ENCODE results near the gene ITGA1.
"Not testable (repeated sequence)": the region's sequence is repeated elsewhere in the genome, so short reads cannot be mapped to it uniquely, and the experiment has no call there.

The ITGA1 gene

GRCh38 chr5:52906845-52907244, 119.1 kb downstream of the ITGA1 start:
- no peak for FAIRE-seq

- FAIRE-seq = no peak
These were observed 121.5 kb downstream of the ITGA1 start for GRCh38 chr5:52909192-52909591.

DNA sequence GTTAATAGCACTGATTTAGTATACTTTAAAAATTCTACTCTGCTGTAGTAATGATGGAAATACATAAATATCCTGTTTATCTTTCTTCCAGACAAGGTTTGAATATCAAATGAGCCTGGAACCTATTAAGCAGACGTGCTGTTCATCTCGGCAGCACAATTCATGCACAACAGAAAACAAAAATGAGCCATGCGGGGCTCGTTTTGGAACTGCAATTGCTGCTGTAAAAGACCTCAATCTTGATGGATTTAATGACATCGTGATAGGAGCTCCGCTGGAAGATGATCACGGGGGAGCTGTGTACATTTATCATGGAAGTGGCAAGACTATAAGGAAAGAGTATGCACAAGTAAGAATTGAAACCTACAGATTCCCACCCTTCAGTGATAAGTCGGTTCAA, 122.4 kb downstream of the ITGA1 start:
- no peak for FAIRE-seq

- FAIRE-seq = peak; percentile 62
These were observed 127.6 kb downstream of the ITGA1 start for GRCh38 chr5:52915176-52915875.

DNA sequence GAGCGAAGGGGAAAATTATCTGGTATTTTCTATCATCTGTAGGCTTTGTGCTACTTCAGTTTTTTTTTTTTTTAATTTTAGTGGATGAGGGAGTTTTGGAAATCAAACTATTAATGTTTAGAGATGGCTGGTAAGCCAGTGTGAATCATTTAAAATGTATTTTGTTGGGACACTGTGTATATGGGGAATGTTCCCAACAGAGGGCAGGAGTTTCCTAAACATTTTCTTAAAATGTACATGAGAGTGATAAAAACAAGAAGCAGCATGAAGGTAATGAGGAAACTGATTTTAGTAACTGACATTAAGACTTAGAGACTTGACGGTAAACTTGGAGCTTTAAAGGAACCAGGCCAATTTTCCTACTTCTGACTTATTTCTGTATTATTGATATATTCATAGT, 133.2 kb downstream of the ITGA1 start:
- no peak for FAIRE-seq

DNA sequence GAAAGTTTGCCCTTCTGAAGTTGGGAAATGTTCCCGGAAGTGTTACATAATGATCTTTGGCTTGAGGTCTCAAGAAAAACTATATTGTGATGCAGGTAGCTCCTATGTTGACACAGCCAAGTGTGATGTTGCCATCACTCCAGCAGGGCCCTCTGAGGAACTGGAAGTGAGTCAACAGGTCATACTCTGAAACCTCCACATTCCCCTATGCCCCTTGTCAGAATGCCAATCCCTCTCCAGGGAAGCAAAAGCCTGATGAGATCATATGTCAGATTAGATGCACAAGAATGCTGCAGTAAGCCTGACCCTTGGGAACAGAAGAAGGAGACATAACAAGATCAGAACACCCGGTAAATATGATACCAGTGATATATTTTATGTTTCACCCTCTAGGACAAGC, 134.7 kb downstream of the ITGA1 start:
- FAIRE-seq = no peak

DNA sequence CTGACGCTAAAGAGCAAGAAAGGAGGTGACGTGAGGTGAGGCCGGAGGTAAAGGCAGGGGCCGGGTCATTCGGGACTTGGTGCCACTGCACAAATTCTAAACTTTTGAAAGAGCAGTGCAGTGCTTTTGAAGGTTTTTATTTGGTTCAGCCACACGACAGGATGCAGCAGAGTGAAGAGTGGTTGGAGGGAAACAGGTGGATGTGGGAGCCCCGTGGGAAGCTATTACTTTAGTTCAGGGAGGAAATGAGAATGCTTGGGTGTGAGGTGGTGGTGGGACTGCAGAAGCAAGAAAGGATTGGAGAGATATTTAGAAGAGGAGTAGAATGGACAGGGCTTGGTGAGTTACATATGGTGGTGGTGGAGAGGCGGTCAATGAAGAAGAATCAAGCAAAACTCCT, 136.7 kb downstream of the ITGA1 start:
- FAIRE-seq = no peak

GRCh38 chr5:52925001-52925400, 137.3 kb downstream of the ITGA1 start:
- FAIRE-seq = no peak

- no peak for FAIRE-seq
These were observed 141.0 kb downstream of the ITGA1 start for GRCh38 chr5:52928689-52929088.

GRCh38 chr5:52938226-52938625, 150.5 kb downstream of the ITGA1 start:
- no peak for FAIRE-seq

DNA sequence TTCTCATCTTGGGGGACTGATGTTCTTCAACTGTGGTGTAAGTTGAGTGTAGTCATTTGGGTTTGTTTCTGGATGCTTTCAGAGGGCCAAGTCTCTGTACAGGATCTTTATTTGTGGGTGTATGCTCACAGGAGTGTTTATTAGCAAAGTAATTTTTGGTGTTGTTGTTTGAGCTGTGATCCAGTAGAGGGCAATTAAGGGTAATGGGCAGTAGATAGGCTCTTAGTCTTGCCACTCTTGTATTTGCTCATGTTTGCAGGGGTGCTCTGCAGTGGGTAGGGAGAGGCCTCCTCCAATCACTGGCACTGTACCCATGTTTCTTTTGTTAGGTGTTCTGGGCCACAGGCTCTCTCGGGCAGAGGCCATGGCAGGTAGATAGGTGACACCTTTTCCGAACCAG, 155.6 kb downstream of the ITGA1 start:
- FAIRE-seq = no peak

GRCh38 chr5:52943808-52944207, 156.1 kb downstream of the ITGA1 start:
- no peak for FAIRE-seq

- FAIRE-seq = no peak
These were observed 157.3 kb downstream of the ITGA1 start for GRCh38 chr5:52945040-52945439.

GRCh38 chr5:52947208-52947607, 159.5 kb downstream of the ITGA1 start:
- no peak for FAIRE-seq

- no peak for FAIRE-seq
These were observed 160.1 kb downstream of the ITGA1 start for GRCh38 chr5:52947851-52948250.

- peak; percentile 93 for FAIRE-seq
These were observed 160.8 kb downstream of the ITGA1 start for GRCh38 chr5:52948418-52949076.

- no peak for FAIRE-seq
These were observed 163.0 kb downstream of the ITGA1 start for GRCh38 chr5:52950686-52951085.

GRCh38 chr5:52952483-52952882, 164.8 kb downstream of the ITGA1 start:
- peak; percentile 9 for FAIRE-seq

GRCh38 chr5:52956014-52956413, 168.3 kb downstream of the ITGA1 start:
- no peak for FAIRE-seq

DNA sequence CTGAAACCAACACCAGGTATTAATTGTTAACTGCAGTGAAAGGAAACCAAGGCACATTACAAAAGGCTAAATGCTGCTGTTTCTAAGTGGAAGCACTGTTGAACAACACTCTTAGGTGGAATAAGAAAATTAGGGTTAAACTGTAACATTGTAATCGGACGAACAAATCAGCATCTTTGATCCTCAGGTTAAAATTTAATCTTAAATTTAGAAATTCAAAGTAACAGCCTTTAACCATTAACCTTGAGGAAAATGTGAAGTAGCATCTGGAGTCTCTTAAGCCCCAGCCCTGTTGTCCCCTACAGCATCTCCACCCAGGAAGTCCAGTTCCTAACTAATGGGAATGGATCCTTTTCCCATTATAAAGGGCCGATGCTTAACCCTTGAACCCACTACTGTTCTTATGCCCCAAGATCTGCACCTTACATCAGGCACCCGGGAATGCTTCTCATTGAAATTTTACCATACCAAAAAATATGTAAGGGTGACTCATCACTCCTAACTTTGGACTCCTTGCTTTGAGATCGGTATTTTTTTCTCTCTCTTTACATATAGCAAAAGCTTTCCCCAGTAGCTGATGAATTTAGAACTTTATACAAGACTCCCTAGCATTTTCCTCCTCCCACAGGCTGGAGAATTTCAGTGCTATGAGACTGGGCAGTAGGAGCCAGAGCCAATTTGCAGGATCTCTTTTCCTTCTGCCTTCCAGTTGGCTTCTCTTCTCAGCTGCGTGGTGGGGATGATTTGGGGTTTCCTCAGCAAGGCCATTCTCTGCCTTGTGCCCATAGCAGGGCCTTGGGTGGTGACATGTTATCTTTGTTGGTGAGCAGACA, 169.4 kb downstream of the ITGA1 start:
- FAIRE-seq = no peak

DNA sequence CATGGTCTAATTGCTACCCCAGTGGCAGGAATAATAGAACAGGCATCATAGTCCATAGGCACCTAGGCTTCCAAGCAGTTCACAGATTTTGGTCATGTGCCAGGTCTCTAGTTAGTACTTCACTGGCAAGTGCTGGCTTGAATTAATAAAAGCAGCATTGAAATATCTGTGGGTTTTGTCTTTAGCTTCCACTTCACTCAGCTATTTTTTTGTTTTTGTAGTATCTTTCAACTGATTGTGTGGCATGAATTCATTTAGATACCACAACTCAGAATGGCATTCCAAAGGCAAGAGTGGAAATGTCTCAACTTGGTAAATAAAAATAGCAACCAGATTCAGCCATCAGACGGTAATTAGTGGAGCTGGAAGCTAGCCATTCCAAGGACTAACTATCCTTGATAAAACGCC, 173.6 kb downstream of the ITGA1 start:
- FAIRE-seq = no peak

- no peak for FAIRE-seq
These were observed 175.9 kb downstream of the ITGA1 start for GRCh38 chr5:52963636-52964035.

DNA sequence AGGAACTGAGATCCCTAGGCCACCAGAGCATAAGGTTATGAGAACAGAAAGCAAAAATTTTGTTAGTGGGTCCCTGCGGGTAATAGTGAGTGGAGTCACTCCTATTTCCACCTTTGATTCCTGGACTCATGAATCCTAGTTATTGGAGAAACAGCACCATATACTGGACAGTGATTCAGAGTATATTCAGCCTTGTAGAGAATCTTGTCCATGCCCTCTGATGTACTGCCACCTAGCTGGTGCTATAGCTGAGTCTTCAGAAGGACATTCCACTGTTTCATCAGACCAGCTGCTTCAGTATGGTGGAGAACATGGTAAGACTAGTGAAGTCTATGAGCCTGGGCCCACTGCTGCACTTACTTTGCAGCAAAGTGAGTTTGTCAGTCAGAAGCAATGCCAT, 176.4 kb downstream of the ITGA1 start:
- no peak for FAIRE-seq

- FAIRE-seq = not testable (repeated sequence)
These were observed 188.4 kb downstream of the ITGA1 start for GRCh38 chr5:52976157-52976556.

All from A204.1 (cell line).